ENCODE data around the gene RNF44. TPM values are rescaled to one million over a fixed set of nuclear protein-coding genes. Genes with fewer than 3 reads are reported as not detected.

RNF44 gene
- total RNA-seq, 1 donor from 2014 or later: 53.0 TPM

DNA sequence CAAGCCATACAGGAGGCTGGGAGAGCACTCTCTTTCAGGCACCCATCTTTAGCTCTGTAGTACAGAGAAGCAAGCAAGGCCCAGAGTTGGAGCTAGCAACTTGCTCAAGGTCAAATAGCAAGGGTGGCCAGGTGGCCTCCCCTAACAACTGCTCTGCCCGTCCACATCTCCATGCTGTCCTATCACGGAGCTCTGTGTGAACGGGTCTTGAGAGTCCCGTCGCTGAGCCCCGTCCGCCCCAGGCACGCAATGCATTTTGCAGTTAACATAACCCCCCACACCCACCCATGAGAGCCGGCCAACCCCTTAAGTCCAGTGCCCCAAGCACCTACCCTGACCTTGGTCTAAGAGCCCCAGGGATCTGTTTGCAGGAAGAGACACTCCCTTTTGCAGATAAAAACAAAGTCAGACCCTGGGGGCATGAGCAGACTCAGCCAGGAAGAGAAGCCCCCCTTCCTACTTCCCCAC is 1.5 kb downstream of the RNF44 start:
- DNase-seq (ENCODE audit: extremely low spot score, unreplicated experiment): no peak
- Mint-ChIP-seq H3K27me3 (ENCODE audit: unreplicated experiment) (no peaks in the 10 kb centered on the region), H3K27ac (ENCODE audit: unreplicated experiment) (peak overlapping the region; percentile 98), H3K36me3 (ENCODE audit: unreplicated experiment) (peaks cover 3% of the 10 kb centered on the region), H3K4me3 (ENCODE audit: unreplicated experiment) (peak overlapping the region; percentile 97), H3K4me1 (ENCODE audit: unreplicated experiment) (peaks cover 45% of the 10 kb centered on the region), H3K9me3 (ENCODE audit: unreplicated experiment) (no peaks in the 10 kb centered on the region)
- no peak for TF ChIP-seq CTCF (IDR thresholded peaks at IDR 0.05)

- no peaks in the 10 kb centered on the region for H3K27me3 Mint-ChIP-seq (ENCODE audit: unreplicated experiment)
- peaks cover 42% of the 10 kb centered on the region for H3K4me1 Mint-ChIP-seq (ENCODE audit: unreplicated experiment)
- H3K27ac Mint-ChIP-seq (ENCODE audit: unreplicated experiment): peak overlapping the region; percentile 98
- no peaks in the 10 kb centered on the region for H3K9me3 Mint-ChIP-seq (ENCODE audit: unreplicated experiment)
- peaks cover 3% of the 10 kb centered on the region for H3K36me3 Mint-ChIP-seq (ENCODE audit: unreplicated experiment)
- peak overlapping the region; percentile 97 for H3K4me3 Mint-ChIP-seq (ENCODE audit: unreplicated experiment)
- DNase-seq (ENCODE audit: extremely low spot score, unreplicated experiment): no peak
- TF ChIP-seq CTCF (IDR thresholded peaks at IDR 0.05): no peak
Measured at GRCh38 chr5:176535101-176535663, 2.0 kb downstream of the RNF44 start.

- peak overlapping the region; percentile 98 for H3K27ac Mint-ChIP-seq (ENCODE audit: unreplicated experiment)
- peak overlapping the region; percentile 97 for H3K4me3 Mint-ChIP-seq (ENCODE audit: unreplicated experiment)
- H3K27me3 Mint-ChIP-seq (ENCODE audit: unreplicated experiment): no peaks in the 10 kb centered on the region
- no peak for TF ChIP-seq CTCF (IDR thresholded peaks at IDR 0.05)
- DNase-seq (ENCODE audit: extremely low spot score, unreplicated experiment): no peak
- peaks cover 42% of the 10 kb centered on the region for H3K4me1 Mint-ChIP-seq (ENCODE audit: unreplicated experiment)
- no peaks in the 10 kb centered on the region for H3K9me3 Mint-ChIP-seq (ENCODE audit: unreplicated experiment)
- H3K36me3 Mint-ChIP-seq (ENCODE audit: unreplicated experiment): peaks cover 5% of the 10 kb centered on the region
Measured at GRCh38 chr5:176534640-176535039, 2.6 kb downstream of the RNF44 start.

DNA sequence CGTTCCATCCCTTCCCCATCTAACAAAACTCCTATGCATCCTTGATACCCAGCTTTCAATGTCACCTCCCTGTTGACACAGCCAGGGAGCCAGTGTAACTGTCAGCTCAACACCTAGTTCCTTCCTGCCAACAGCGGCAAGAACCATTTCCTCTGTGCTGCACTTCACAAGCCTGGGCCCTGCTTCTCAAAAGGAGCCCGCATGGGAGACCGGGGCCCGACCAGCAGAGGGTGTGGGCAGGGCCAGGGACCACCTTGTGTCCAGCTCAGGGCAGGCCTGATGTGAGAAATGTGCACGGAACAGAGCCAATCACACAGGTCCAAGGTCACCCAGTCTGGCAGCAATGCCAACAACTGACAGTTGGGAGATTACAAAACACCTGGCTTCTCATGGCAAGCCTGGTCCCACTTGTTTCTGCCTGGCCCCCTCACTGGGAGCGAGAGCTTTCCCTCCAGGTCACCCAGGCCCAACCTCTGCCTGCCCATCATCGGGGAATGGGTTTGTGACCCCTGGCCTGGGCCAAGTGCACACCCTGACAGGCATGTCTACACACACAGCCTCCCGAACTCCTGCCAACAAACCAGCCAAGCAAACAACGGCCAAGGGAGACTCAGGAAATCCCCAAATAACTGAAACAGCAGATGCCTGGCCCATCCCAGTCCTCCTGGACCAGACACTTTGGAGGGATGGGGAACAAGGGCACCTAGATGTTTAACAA is 3.1 kb downstream of the RNF44 start:
- Mint-ChIP-seq H3K9me3 (ENCODE audit: unreplicated experiment) (no peaks in the 10 kb centered on the region), H3K27me3 (ENCODE audit: unreplicated experiment) (no peaks in the 10 kb centered on the region), H3K36me3 (ENCODE audit: unreplicated experiment) (peaks cover 8% of the 10 kb centered on the region), H3K27ac (ENCODE audit: unreplicated experiment) (peak overlapping the region; percentile 98), H3K4me3 (ENCODE audit: unreplicated experiment) (peak overlapping the region; percentile 97), H3K4me1 (ENCODE audit: unreplicated experiment) (peaks cover 42% of the 10 kb centered on the region)
- DNase-seq (ENCODE audit: extremely low spot score, unreplicated experiment): no peak
- TF ChIP-seq CTCF (IDR thresholded peaks at IDR 0.05): no peak

- no peak for DNase-seq (ENCODE audit: extremely low spot score, unreplicated experiment)
- no peak for TF ChIP-seq CTCF (IDR thresholded peaks at IDR 0.05)
- Mint-ChIP-seq H3K9me3 (ENCODE audit: unreplicated experiment) (no peaks in the 10 kb centered on the region), H3K4me3 (ENCODE audit: unreplicated experiment) (peak overlapping the region; percentile 60), H3K4me1 (ENCODE audit: unreplicated experiment) (peaks cover 43% of the 10 kb centered on the region), H3K27me3 (ENCODE audit: unreplicated experiment) (no peaks in the 10 kb centered on the region), H3K36me3 (ENCODE audit: unreplicated experiment) (peaks cover 10% of the 10 kb centered on the region), H3K27ac (ENCODE audit: unreplicated experiment) (peak overlapping the region; percentile 98)
Measured at GRCh38 chr5:176533390-176533789, 3.8 kb downstream of the RNF44 start.

All from osteocyte (in vitro differentiated cells).